GM12891 (cell line): ENCODE results near the gene HYAL2.

Experiments
- PAX5 ChIP-seq: IDR thresholded peaks from 2 replicates; pipeline ENCODE4 v1.6.1; 2011; ENCODE audit warnings: low read length, moderate library complexity, mild to moderate bottlenecking; ENCODE audit not compliant: insufficient read depth, severe bottlenecking
- POLR2A ChIP-seq: IDR thresholded peaks from 2 replicates; pipeline ENCODE4 v1.6.1; 2011; ENCODE audit warnings: low read depth, low read length, control low read depth
- POLR2AphosphoS5 ChIP-seq: IDR thresholded peaks from 2 replicates; pipeline ENCODE4 v1.6.1; 2011; ENCODE audit warnings: low read depth, low read length, control low read depth
- POU2F2 ChIP-seq: IDR thresholded peaks from 2 replicates; pipeline ENCODE4 v1.6.1; 2011; ENCODE audit warnings: low read depth, mild to moderate bottlenecking, control low read depth, low read length, moderate library complexity
- SPI1 ChIP-seq: IDR thresholded peaks from 2 replicates; pipeline ENCODE4 v1.6.1; 2011; ENCODE audit warnings: low read depth, low read length, control low read depth
- TAF1 ChIP-seq: IDR thresholded peaks from 2 replicates; pipeline ENCODE4 v1.6.1; 2011; ENCODE audit warnings: low read depth, low read length, control low read depth

GRCh38 chr3:50325113-50325480, 2.6 kb upstream of the HYAL2 start:
- no peak for TF ChIP-seq POU2F2
- TF ChIP-seq TAF1 = no peak
- TF ChIP-seq POLR2AphosphoS5 = no peak
- no peak for TF ChIP-seq POLR2A
- TF ChIP-seq PAX5 = no peak
- no peak for TF ChIP-seq SPI1
